ENCODE measurements around the gene ILDR1. TPM values are rescaled to one million over a fixed set of nuclear protein-coding genes. Genes with fewer than 3 reads are reported as not detected.

ILDR1 gene
- total RNA-seq, 1 donor from 2014 or later, result 4.1 TPM

- DNase-seq (ENCODE audit: low spot score in 2 of 2, unreplicated experiment in 2 of 2), result no peak
These were observed 3.2 kb upstream of the ILDR1 start for GRCh38 chr3:122025296-122025695.

GRCh38 chr3:122024800-122025199, 2.8 kb upstream of the ILDR1 start:
- Mint-ChIP-seq H3K4me3 (no peak overlapping the region), H3K27ac (no peak overlapping the region), H3K4me1 (peaks cover 10% of the 10 kb centered on the region), H3K27me3 (ENCODE audit: low read depth) (peaks cover 15% of the 10 kb centered on the region), H3K36me3 (no peaks in the 10 kb centered on the region), H3K9me3 (no peaks in the 10 kb centered on the region)
- TF ChIP-seq CTCF (IDR thresholded peaks at IDR 0.05; ENCODE audit: unreplicated experiment), result no peak
- no peak for DNase-seq (ENCODE audit: low spot score in 2 of 2, unreplicated experiment in 2 of 2)

More at GRCh38 chr3:122025296-122025695, 3.2 kb upstream of the ILDR1 start:
- no peaks in the 10 kb centered on the region for H3K9me3 Mint-ChIP-seq
- peaks cover 14% of the 10 kb centered on the region for H3K27me3 Mint-ChIP-seq (ENCODE audit: low read depth)
- TF ChIP-seq CTCF (IDR thresholded peaks at IDR 0.05; ENCODE audit: unreplicated experiment), result no peak
- peaks cover 10% of the 10 kb centered on the region for H3K4me1 Mint-ChIP-seq
- no peak overlapping the region for H3K4me3 Mint-ChIP-seq
- no peaks in the 10 kb centered on the region for H3K36me3 Mint-ChIP-seq
- no peak overlapping the region for H3K27ac Mint-ChIP-seq

GRCh38 chr3:122023335-122023910, 1.4 kb upstream of the ILDR1 start:
- no peak for TF ChIP-seq CTCF (IDR thresholded peaks at IDR 0.05; ENCODE audit: unreplicated experiment)
- peaks cover 15% of the 10 kb centered on the region for H3K27me3 Mint-ChIP-seq (ENCODE audit: low read depth)
- H3K9me3 Mint-ChIP-seq, result no peaks in the 10 kb centered on the region
- H3K4me1 Mint-ChIP-seq, result peaks cover 10% of the 10 kb centered on the region
- H3K27ac Mint-ChIP-seq, result no peak overlapping the region
- DNase-seq (ENCODE audit: low spot score in 2 of 2, unreplicated experiment in 2 of 2), result no peak
- peak overlapping the region; percentile 7 for H3K4me3 Mint-ChIP-seq
- H3K36me3 Mint-ChIP-seq, result no peaks in the 10 kb centered on the region

GRCh38 chr3:122021037-122021436, 1.0 kb downstream of the ILDR1 start:
- H3K27ac Mint-ChIP-seq, result no peak overlapping the region
- peaks cover 10% of the 10 kb centered on the region for H3K4me1 Mint-ChIP-seq
- no peak for DNase-seq (ENCODE audit: low spot score in 2 of 2, unreplicated experiment in 2 of 2)
- no peaks in the 10 kb centered on the region for H3K36me3 Mint-ChIP-seq
- TF ChIP-seq CTCF (IDR thresholded peaks at IDR 0.05; ENCODE audit: unreplicated experiment), result no peak
- peaks cover 5% of the 10 kb centered on the region for H3K9me3 Mint-ChIP-seq
- H3K4me3 Mint-ChIP-seq, result peak overlapping the region; percentile 78
- H3K27me3 Mint-ChIP-seq (ENCODE audit: low read depth), result peaks cover 15% of the 10 kb centered on the region

- no peak for TF ChIP-seq CTCF (IDR thresholded peaks at IDR 0.05; ENCODE audit: unreplicated experiment)
- H3K36me3 Mint-ChIP-seq, result no peaks in the 10 kb centered on the region
- no peak overlapping the region for H3K27ac Mint-ChIP-seq
- peaks cover 15% of the 10 kb centered on the region for H3K27me3 Mint-ChIP-seq (ENCODE audit: low read depth)
- no peak overlapping the region for H3K4me3 Mint-ChIP-seq
- peaks cover 10% of the 10 kb centered on the region for H3K4me1 Mint-ChIP-seq
- DNase-seq (ENCODE audit: low spot score in 2 of 2, unreplicated experiment in 2 of 2), result no peak
- H3K9me3 Mint-ChIP-seq, result peaks cover 5% of the 10 kb centered on the region
These were observed 2.6 kb downstream of the ILDR1 start for GRCh38 chr3:122019493-122019892.

- H3K4me3 Mint-ChIP-seq, result no peak overlapping the region
- no peak for DNase-seq (ENCODE audit: low spot score in 2 of 2, unreplicated experiment in 2 of 2)
- H3K4me1 Mint-ChIP-seq, result no peaks in the 10 kb centered on the region
- no peak for TF ChIP-seq CTCF (IDR thresholded peaks at IDR 0.05; ENCODE audit: unreplicated experiment)
- peaks cover 5% of the 10 kb centered on the region for H3K9me3 Mint-ChIP-seq
- H3K36me3 Mint-ChIP-seq, result no peaks in the 10 kb centered on the region
- no peak overlapping the region for H3K27ac Mint-ChIP-seq
- H3K27me3 Mint-ChIP-seq (ENCODE audit: low read depth), result no peaks in the 10 kb centered on the region
These were observed 7.3 kb downstream of the ILDR1 start for GRCh38 chr3:122014741-122015140.

Data from mesothelial cell of epicardium (in vitro differentiated cells).